ENCODE data around the gene RSU1. TPM values are rescaled to one million over a fixed set of nuclear protein-coding genes. Genes with fewer than 3 reads are reported as not detected.

RSU1 gene
- total RNA-seq, 1 donor from 2014 or later: 78.7 TPM

- no peak for DNase-seq (ENCODE audit: low spot score)
These were observed 143.0 kb downstream of the RSU1 start for GRCh38 chr10:16674147-16674703.

GRCh38 chr10:16673443-16673842 is 143.8 kb downstream of the RSU1 start:
- no peak for DNase-seq (ENCODE audit: low spot score)

- no peak for DNase-seq (ENCODE audit: low spot score)
These were observed 153.8 kb downstream of the RSU1 start for GRCh38 chr10:16663444-16663843.

GRCh38 chr10:16662923-16663322 is 154.3 kb downstream of the RSU1 start:
- no peak for DNase-seq (ENCODE audit: low spot score)

GRCh38 chr10:16656895-16657294 is 160.3 kb downstream of the RSU1 start:
- DNase-seq (ENCODE audit: low spot score): no peak

- DNase-seq (ENCODE audit: low spot score): no peak
These were observed 164.0 kb downstream of the RSU1 start for GRCh38 chr10:16653224-16653623.

GRCh38 chr10:16652154-16652553 is 165.1 kb downstream of the RSU1 start:
- DNase-seq (ENCODE audit: low spot score): no peak

GRCh38 chr10:16649757-16650156 is 167.5 kb downstream of the RSU1 start:
- no peak for DNase-seq (ENCODE audit: low spot score)

- no peak for DNase-seq (ENCODE audit: low spot score)
These were observed 168.9 kb downstream of the RSU1 start for GRCh38 chr10:16648366-16648765.

GRCh38 chr10:16646181-16647059 is 170.8 kb downstream of the RSU1 start:
- no peak for DNase-seq (ENCODE audit: low spot score)

- no peak for DNase-seq (ENCODE audit: low spot score)
These were observed 173.1 kb downstream of the RSU1 start for GRCh38 chr10:16644146-16644545.

GRCh38 chr10:16643502-16643901 is 173.7 kb downstream of the RSU1 start:
- DNase-seq (ENCODE audit: low spot score): no peak

- DNase-seq (ENCODE audit: low spot score): no peak
These were observed 177.1 kb downstream of the RSU1 start for GRCh38 chr10:16640153-16640552.

- DNase-seq (ENCODE audit: low spot score): no peak
These were observed 177.8 kb downstream of the RSU1 start for GRCh38 chr10:16639471-16639870.

GRCh38 chr10:16632996-16633395 is 184.2 kb downstream of the RSU1 start:
- DNase-seq (ENCODE audit: low spot score): no peak

- DNase-seq (ENCODE audit: low spot score): no peak
These were observed 190.5 kb downstream of the RSU1 start for GRCh38 chr10:16626697-16627096.

- no peak for DNase-seq (ENCODE audit: low spot score)
These were observed 204.3 kb downstream of the RSU1 start for GRCh38 chr10:16612981-16613355.

GRCh38 chr10:16612115-16612980 is 204.9 kb downstream of the RSU1 start:
- DNase-seq (ENCODE audit: low spot score): no peak

GRCh38 chr10:16611037-16611436 is 206.2 kb downstream of the RSU1 start:
- DNase-seq (ENCODE audit: low spot score): no peak

GRCh38 chr10:16609211-16609610 is 208.0 kb downstream of the RSU1 start:
- no peak for DNase-seq (ENCODE audit: low spot score)

- DNase-seq (ENCODE audit: low spot score): no peak
These were observed 210.3 kb downstream of the RSU1 start for GRCh38 chr10:16606923-16607322.

GRCh38 chr10:16606421-16606820 is 210.8 kb downstream of the RSU1 start:
- no peak for DNase-seq (ENCODE audit: low spot score)

- DNase-seq (ENCODE audit: low spot score): no peak
These were observed 213.9 kb downstream of the RSU1 start for GRCh38 chr10:16603308-16603707.
